Esophagus (tissue), 2 donors: ENCODE results near the gene PARP4. TPM values are rescaled to one million over a fixed set of nuclear protein-coding genes. Genes with fewer than 3 reads are reported as not detected.
"Not testable (repeated sequence)": the region's sequence is repeated elsewhere in the genome, so short reads cannot be mapped to it uniquely, and the experiment has no call there.

Experiments used
- H3K27ac ChIP-seq, 2 donors: one replicate each; pipeline ENCODE4 v1.5.1; 2013; ENCODE audit warnings: low read depth in 2 of 2, mild to moderate bottlenecking in 2 of 2, inconsistent platforms in 1 of 2, low read length in 1 of 2, moderate library complexity in 1 of 2
- H3K27me3 ChIP-seq, 2 donors: one replicate each; pipeline ENCODE4 v1.6.1; 2013; ENCODE audit warnings: low read length in 2 of 2, control low read depth in 1 of 2, mild to moderate bottlenecking in 1 of 2; ENCODE audit not compliant: insufficient read depth in 2 of 2, control insufficient read depth in 1 of 2
- H3K36me3 ChIP-seq, 2 donors: one replicate each; pipeline ENCODE4 v1.6.1; 2013; ENCODE audit warnings: low read length in 1 of 2; ENCODE audit not compliant: control insufficient read depth in 2 of 2, insufficient read depth in 2 of 2
- H3K4me1 ChIP-seq, 2 donors: one replicate each; pipeline ENCODE4 v1.6.1; 2013; ENCODE audit warnings: low read length in 1 of 2; ENCODE audit not compliant: control insufficient read depth in 2 of 2, insufficient read depth in 2 of 2
- H3K4me3 ChIP-seq, 2 donors: one replicate each; pipeline ENCODE4 v1.5.1; 2013; ENCODE audit warnings: low read length in 2 of 2, mild to moderate bottlenecking in 2 of 2, low read depth in 1 of 2, moderate library complexity in 1 of 2
- H3K9me3 ChIP-seq, 2 donors: one replicate each; pipeline ENCODE4 v1.6.1; 2013; ENCODE audit warnings: mild to moderate bottlenecking in 2 of 2, low read depth in 1 of 2, low read length in 1 of 2, moderate library complexity in 1 of 2; ENCODE audit not compliant: control insufficient read depth in 2 of 2, insufficient read depth in 1 of 2
- WGBS, 2 donors: extraction: QIAGEN DNeasy Blood & Tissue Kit; methylation state at CpG; one replicate each; pipeline ENCODE4 v1.1.7; 2013; 5-methylcytosine and 5-hydroxymethylcytosine counted together
- polyA plus RNA-seq, 2 donors: library from polyadenylated mRNA; stranded (reverse); fragments of 200-250 nt; gene quantifications; one replicate each; pipeline ENCODE4 v1.2.3, GENCODE V29; 2013
- donor health status: healthy with polysubstance abuse.
- donor health status: Bipolar disorder and iron deficiency.

Gene PARP4
- polyA plus RNA-seq, 2 donors = 14.7 to 16.7 TPM

DNA sequence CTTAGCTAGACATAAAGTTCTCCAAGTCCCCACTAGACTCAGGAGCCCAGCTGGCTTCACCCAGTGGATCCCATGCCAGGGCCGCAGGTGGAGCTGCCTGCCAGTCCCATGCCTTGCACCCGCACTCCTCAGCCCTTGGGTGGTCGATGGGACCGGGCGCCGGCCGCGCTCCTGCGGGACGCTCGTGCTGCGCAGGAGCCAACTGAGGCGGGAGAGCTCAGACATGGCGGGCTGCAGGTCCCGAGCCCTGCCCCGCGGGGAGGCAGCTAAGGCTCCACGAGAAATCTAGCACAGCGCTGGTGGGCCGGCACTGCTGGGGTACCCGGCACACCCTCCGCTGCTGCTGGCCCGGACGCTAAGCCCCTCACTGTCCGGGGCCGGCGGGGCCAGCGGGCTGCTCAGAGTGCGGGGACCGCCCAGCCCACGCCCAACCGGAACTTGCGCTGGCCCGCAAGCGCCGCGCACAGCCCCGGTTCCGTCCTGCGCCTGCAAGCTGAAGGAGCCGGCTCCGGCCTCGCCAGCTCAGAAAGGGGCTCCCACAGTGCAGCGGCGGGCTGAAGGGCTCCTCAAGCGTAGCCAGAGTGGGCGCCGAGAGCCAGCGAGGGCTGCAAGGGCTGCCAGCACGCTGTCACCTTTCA, 5.8 kb downstream of the PARP4 start:
- 96 to 97% methylated on average over 44 to 50 of the region's 50 CpGs for WGBS, 2 donors
- Histone ChIP-seq H3K27ac (no peak overlapping the region), H3K4me1 (peaks cover 4 to 9% of the 10 kb centered on the region in 2 donors), H3K4me3 (no peak overlapping the region), H3K9me3 (no peaks in the 10 kb centered on the region), H3K27me3 (no peaks in the 10 kb centered on the region), H3K36me3 (peaks cover 3 to 6% of the 10 kb centered on the region in 2 donors)

DNA sequence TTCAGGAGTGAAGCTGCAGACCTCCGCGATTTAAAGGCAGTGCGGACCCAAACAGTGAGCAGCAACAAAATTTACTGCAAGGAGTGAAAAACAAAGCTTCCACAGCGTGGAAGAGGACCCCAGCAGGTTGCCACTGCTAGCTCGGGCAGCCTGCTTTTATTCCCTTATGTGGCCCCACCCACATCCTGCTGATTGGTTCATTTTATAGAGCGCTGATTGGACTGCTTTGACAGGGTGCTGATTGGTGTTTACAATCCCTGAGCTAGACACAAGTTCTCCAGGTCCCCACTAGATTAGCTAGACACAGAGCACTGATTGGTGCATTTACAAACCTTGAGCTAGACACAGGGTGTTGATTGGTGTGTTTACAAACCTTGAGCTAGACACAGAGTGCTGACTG, 6.3 kb downstream of the PARP4 start:
- H3K36me3 ChIP-seq, H3K27ac ChIP-seq, H3K4me3 ChIP-seq, H3K4me1 ChIP-seq, H3K9me3 ChIP-seq, H3K27me3 ChIP-seq: not testable (repeated sequence)
- 98 to 99% methylated on average over 6 of the region's 6 CpGs for WGBS, 2 donors

DNA sequence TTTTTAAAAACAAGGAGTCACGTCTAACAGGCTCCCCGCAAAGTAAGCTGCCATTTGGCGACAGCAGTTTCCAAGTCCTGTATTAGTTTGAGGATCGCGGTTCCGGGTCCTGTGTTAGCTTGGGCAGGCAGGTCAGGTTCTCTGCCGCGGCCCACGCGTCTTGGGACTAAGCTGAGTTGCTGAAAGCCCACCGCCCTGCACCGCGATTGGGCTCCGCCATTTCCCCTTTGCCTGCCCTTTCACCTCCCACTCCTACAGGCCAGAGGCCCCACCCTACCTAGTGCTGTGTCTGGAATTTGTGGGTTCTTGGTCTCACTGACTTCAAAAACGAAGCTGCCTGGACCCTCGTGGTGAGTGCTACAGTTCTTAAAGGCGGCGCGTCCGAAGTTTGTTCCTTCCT, 6.8 kb downstream of the PARP4 start:
- H3K27me3 ChIP-seq = no peaks in the 10 kb centered on the region
- H3K27ac ChIP-seq = no peak overlapping the region
- peaks cover 1 to 3% of the 10 kb centered on the region in 2 donors for H3K4me1 ChIP-seq
- no peak overlapping the region for H3K4me3 ChIP-seq
- 96 to 97% methylated on average over 20 of the region's 20 CpGs for WGBS, 2 donors
- H3K36me3 ChIP-seq = peaks cover 3 to 6% of the 10 kb centered on the region in 2 donors
- H3K9me3 ChIP-seq = no peaks in the 10 kb centered on the region

DNA sequence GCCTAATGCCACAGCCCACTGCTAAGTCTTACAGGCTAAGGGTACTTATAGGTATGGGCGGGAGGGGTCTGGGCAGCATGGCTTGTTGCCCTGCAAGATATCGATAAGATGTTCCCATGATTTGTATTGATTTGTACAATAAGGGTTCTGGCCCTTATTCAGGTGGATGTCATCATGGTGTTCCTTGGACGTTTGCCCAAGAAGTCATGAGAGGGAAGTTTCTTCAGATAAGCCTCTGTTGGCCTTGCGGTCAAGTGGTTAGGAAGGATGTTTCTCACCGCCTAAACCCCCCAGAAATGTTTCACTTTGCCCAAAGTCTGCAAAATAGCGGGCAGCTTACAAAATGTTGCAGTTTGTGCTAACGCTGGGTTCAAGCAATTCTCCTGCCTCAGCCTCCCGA, 7.3 kb downstream of the PARP4 start:
- H3K9me3 ChIP-seq = no peaks in the 10 kb centered on the region
- H3K4me1 ChIP-seq = peaks cover 0 to 2% of the 10 kb centered on the region in 2 donors
- 89 to 93% methylated on average over 8 of the region's 8 CpGs for WGBS, 2 donors
- H3K36me3 ChIP-seq = peaks cover 3 to 6% of the 10 kb centered on the region in 2 donors
- H3K27ac ChIP-seq = no peak overlapping the region
- no peaks in the 10 kb centered on the region for H3K27me3 ChIP-seq
- no peak overlapping the region for H3K4me3 ChIP-seq

DNA sequence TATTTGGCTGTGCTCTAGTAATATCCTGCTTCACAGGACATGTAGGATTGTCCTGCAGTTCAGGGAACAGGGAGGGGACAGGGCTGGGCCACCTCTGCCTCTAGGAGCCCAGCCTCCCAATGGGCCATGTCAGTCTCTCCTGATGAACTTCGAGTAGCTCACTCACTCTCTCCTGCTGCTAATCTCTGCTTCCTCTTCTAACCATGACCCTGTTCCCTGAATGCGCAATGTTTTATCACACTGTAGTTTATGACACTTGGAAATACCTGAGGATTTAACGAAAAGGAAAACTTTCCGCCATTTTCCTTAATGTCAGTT, 9.2 kb downstream of the PARP4 start:
- H3K9me3 ChIP-seq = no peaks in the 10 kb centered on the region
- 74 to 81% methylated on average over 4 of the region's 4 CpGs for WGBS, 2 donors
- H3K36me3 ChIP-seq = peaks cover 3 to 6% of the 10 kb centered on the region in 2 donors
- H3K27me3 ChIP-seq = no peaks in the 10 kb centered on the region
- peak overlapping the region; percentile 65 to 91 for H3K27ac ChIP-seq
- no peak overlapping the region for H3K4me3 ChIP-seq
- peaks cover 0 to 2% of the 10 kb centered on the region in 2 donors for H3K4me1 ChIP-seq

DNA sequence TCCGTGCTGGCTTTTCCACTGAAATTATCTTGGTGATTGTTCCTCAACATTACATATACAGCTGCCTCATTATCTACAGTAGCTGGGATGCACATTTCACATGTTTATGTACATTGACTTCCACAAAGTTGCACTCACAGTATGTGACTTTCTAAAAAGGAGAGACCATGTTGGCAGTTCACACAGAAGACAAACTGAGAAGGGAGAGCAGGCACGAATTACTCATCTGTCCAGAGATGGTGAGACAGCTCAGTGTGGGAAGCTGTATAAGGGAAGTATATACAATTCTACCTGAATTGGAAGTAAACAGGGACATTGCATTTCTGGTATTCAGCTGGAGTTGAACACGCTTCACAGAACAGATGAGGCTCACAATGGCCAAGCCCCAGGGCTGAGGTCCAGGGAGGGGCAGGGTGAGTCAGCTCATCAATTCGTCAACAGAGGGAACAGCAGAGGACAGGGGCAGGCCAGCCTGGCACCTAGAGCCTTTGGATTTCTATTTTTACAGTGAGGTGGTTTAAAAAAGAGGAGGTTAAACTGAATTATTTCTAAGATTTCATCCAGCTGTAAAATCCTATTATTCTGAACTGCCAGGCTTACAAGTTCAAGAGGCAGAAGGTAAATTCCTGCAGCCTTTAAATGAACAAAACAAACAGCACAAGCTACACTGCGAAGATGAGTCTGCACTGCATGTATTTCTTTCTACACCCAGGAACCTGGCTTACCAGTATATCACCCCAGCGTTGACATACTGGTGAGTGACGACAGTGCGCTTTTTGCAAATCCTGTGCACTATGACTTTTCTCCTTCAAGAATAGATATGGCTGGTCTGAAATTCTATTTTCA, 9.8 kb downstream of the PARP4 start:
- Histone ChIP-seq H3K27me3 (no peaks in the 10 kb centered on the region), H3K4me1 (peaks cover 0 to 2% of the 10 kb centered on the region in 2 donors), H3K4me3 (no peak overlapping the region), H3K9me3 (no peaks in the 10 kb centered on the region), H3K36me3 (peaks cover 3 to 6% of the 10 kb centered on the region in 2 donors), H3K27ac (peak overlapping the region; percentile 74 to 91)
- 55 to 63% methylated on average over 8 of the region's 8 CpGs for WGBS, 2 donors

DNA sequence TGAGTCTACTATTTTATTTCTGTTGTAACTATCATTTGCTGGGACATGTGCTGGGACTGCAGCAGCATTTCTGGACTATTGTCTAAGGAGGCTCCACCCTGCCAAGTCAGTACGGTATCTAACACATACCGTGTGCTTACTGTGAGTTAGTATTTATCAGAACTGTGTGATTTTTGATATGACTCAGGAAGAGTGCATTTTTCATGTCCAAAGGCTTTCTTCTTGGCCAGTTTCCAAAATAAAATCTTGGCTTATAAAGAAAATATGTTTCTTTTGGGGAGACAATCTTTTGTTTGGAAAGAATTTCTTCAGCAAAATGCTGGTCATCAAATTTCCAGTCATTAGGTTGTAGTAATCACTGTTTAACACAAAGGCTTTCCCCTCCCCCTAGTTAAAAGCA, 11.6 kb downstream of the PARP4 start:
- Histone ChIP-seq H3K27me3 (no peaks in the 10 kb centered on the region), H3K9me3 (no peaks in the 10 kb centered on the region), H3K4me3 (no peak overlapping the region), H3K27ac (no peak overlapping the region), H3K36me3 (peaks cover 3 to 4% of the 10 kb centered on the region in 2 donors), H3K4me1 (peaks cover 0 to 2% of the 10 kb centered on the region in 2 donors)
- WGBS, 2 donors = 8 to 10% methylated on average over 2 of the region's 2 CpGs

DNA sequence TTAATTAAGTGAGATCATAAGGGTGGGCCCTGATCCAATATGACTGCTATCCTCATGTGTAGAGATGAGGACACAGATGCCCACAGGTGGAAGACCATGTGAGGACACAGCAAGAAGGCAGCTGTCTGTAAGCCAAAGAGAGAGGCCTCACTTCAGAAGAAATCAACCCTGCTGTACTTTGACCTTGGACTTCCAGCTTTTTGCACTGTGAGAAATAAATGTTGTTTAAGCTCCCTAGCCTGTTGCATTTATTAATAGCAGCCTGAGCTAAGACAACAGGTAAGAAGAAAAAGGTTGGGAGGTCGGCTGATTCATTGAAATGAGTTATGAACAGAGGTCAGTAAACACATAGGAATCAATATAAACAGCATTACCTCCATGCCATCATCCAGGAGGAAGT, 14.8 kb downstream of the PARP4 start:
- Histone ChIP-seq H3K36me3 (peaks cover 12 to 13% of the 10 kb centered on the region in 2 donors), H3K27ac (no peak overlapping the region), H3K9me3 (no peaks in the 10 kb centered on the region), H3K4me1 (peaks cover 0 to 2% of the 10 kb centered on the region in 2 donors), H3K4me3 (no peak overlapping the region), H3K27me3 (no peaks in the 10 kb centered on the region)
- 88 to 94% methylated on average over 1 of the region's 1 CpG for WGBS, 2 donors

DNA sequence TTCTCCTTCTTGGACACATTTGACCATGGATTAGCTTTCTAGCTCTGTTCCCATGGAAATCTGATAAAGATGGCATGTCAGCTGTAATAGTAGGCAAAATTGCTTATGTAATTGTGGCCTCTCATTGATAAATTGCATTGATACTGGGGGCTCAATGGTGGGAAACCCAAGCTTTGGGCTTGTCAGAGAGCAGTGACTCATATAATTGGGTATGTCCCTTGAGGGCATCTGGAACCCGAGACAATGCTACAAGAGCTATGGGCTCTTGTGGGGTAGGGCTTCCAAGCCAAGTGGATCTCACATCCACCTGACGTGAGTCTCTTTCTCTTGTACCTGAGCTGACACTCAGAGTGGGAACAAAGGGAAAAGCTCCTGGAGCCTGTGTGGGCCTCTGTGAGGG, 16.3 kb downstream of the PARP4 start:
- WGBS, 2 donors = 57 to 67% methylated on average over 2 of the region's 2 CpGs
- H3K27ac ChIP-seq, H3K4me1 ChIP-seq, H3K4me3 ChIP-seq, H3K9me3 ChIP-seq, H3K27me3 ChIP-seq: not testable (repeated sequence)
- peaks cover 13 to 19% of the 10 kb centered on the region in 2 donors for H3K36me3 ChIP-seq
